Hematopoietic multipotent progenitor cell treated with erythropoietin and hydrocortisone succinate and interleukin-3 and kit ligand, for 15 days (in vitro differentiated cells): ENCODE results near the gene CNN3.

Experiments used
- DNase-seq: peaks from one replicate; pipeline ENCODE4 v3.0.0-alpha.2; 2015; ENCODE audit warnings: low spot score

The CNN3 gene

DNA sequence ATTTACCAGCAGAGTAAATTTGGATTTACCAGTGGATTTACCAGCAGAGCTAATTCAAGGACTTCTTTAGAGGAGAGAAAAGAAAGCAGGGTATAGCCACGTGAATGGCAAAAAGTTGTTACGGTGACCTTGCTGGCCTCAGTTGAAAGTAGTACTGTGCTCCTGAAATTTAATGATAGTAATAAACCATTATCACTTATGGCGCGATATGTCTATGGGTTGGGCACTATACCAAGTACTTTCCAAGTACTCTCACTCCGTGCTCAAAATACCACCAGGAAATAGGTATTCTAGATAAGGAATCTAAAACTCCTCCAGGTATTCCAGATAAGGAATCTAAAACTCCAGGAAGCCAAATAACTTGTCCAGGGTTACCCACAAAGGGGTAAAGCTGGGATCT lies 70.9 kb downstream of the CNN3 start:
- no peak for DNase-seq

DNA sequence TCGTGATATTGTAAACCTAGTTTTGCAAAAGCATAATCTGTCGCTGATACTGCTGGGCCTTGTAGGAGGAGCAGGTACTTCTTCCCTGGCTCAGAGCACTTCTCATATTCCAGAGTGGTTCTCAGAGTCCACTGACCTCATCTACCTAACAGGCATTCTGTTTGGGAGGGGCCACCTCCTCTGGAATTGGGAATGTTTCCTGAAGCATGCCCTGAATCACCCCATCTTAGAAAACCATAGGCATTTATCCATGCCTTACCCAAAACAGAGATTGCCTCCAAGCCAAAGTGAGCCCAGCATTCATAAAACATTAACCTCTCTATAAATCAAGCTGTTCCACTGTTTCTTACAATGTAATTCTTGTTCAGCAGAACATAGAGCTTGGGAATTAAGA lies 71.6 kb downstream of the CNN3 start:
- no peak for DNase-seq

DNA sequence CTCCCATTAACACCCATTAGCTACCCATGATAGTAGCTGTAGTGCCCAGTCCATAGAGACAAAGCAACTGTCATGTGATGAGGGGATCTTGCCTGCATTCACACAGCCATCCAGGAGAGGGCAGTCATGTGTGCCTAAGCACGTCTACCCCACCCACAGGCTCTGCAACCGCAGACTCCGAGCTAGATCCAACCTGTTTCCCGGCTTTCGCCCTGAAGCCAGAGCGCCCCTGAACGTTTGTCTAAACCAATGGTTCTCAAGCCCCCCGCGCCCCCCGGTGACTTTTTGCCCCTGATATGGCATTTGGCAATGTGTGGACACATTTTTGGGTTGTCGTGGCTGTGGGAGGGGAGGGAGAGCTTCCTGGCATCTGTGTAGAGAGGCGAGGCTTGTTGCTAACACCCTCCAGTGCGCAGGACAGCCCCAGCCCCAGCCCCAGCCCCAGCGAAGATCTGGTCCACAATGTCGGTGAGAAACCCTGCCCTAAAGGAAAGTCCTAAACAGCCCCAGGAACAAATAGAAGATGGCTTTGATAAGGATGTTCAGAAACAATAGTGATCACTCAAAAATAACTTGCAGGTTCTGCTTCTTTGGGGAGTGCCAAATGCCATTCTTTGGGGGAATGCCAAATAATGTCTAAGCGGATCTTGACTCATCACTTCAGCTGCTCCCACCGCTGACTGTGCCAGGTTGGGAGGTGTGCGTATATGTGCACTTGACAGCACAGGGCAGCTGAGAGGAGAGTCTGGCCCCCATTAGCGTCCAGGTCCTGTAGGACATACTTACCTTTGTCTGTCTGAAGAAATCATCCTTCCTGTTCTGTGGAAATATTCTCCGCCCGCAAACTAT lies 72.2 kb downstream of the CNN3 start:
- DNase-seq, result peak; percentile 90

DNA sequence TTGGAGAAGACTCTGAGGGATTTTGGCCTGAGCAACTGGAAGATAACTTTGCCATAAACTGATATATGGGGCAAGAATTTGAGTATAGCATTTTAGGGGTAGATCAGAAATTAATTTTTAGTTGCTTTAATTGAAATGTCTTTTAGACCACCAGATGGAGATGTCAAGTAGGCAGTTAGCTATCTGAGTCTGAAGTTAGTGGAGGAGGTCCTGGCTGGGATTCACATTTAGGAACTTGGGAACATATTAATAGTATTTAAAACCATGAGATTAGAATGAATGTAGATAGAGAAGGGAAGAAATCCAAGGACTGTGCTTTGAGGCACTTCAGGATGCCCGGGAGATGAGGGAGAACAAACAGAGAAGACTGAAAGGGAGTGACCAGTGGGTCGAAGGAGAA lies 74.1 kb downstream of the CNN3 start:
- DNase-seq, result no peak

DNA sequence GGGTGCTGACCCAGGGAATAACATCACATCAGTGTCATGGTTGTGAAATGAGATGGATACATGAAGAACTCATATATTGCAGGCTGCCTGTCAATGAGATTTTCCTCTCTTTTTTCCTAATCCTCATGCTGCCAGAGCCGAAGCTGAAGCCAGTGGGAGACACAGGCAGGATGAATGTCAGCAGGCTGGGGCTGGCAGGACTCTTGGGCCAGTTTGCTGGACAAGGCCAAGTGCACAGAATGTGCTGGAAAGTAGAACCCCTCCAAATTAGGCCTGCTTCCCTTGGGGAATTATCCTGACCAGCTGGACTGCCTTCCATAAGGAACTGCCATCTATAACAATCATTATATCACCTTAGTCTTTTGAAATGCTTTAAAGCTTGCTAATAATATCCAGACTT lies 75.3 kb downstream of the CNN3 start:
- no peak for DNase-seq
